ENCODE results near the gene LINC01488. TPM values are rescaled to one million over a fixed set of nuclear protein-coding genes. Genes with fewer than 3 reads are reported as not detected.

Gene LINC01488
- total and polyA plus RNA-seq, 9 of the 15 experiments (the other 6 are each of a cell fraction or from before 2014, with no cell fraction given) = not detected

DNA sequence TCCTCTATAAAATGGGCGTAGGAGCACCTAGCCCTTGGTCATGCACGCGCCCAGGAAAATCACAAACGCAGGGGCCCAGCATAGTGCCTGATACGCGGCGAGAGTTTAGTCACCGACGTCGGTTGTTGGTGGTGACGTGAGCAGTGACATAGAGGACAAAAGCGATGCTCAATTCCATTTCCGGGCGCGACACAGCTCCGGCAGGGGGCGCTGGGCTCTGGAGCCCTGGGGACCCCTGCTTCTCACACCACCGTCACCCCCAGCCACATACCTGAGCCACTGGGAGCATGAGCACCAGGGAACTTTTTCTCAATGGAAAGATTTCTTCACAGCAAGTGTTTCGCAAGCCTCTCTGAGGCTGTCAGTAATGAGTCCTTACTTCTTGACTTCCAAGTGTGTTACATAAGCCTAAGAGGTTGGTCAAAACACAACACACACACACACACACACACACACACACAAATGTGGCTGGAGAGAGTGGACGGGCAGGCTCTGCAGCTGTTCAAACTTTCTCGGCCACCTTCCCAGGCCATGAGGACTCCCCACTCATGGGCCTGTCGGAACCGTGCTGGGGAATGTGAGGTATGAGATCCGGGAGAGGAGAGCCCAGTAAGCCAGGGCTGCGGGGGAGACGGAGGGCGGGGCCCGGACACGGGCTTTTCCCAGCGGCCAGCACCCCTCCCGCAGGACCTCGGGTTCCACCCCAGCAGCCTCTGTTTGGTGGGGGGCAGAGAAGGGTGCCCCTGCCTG is 36.9 kb upstream of the LINC01488 start (continued):
- TF ChIP-seq, protein P1, sequence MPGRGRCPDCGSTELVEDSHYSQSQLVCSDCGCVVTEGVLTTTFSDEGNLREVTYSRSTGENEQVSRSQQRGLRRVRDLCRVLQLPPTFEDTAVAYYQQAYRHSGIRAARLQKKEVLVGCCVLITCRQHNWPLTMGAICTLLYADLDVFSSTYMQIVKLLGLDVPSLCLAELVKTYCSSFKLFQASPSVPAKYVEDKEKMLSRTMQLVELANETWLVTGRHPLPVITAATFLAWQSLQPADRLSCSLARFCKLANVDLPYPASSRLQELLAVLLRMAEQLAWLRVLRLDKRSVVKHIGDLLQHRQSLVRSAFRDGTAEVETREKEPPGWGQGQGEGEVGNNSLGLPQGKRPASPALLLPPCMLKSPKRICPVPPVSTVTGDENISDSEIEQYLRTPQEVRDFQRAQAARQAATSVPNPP (IDR thresholded peaks at IDR 0.05; ENCODE audit: borderline replicate concordance, insufficient read depth, insufficient read length) = no peak
- TF ChIP-seq RHOXF2B (CRISPR knock-in tag; conservative IDR thresholded peaks at IDR 0.05) (no peak), CCAR2 (IDR thresholded peaks at IDR 0.05; ENCODE audit: low read depth, low read length) (no peak), BACH1 (tag; IDR thresholded peaks at IDR 0.05) (peak; percentile 58; the same call in 1 of the 2 replicates), ARID2 (IDR thresholded peaks at IDR 0.05) (no peak), NFATC3 (IDR thresholded peaks at IDR 0.05) (peak; percentile 41; the same call in 1 of the 2 replicates), ESRRA (IDR thresholded peaks at IDR 0.05; ENCODE audit: borderline replicate concordance, low read depth) (peak; percentile 43; the same call in 1 of the 2 replicates), KDM1A (IDR thresholded peaks at IDR 0.05) (peak; percentile 26 to 63; a peak in 1 of 4 replicates), FOXJ2 (tag; IDR thresholded peaks at IDR 0.05) (0 out of 2 replicates have a peak, but pooled peaks have one; percentile 31), SIRT6 (IDR thresholded peaks at IDR 0.05; ENCODE audit: low read depth, low read length) (no peak), SMARCA5 (IDR thresholded peaks at IDR 0.05) (peak; percentile 31; the same call in 1 of the 2 replicates)
- TF ChIP-seq, protein P2, sequence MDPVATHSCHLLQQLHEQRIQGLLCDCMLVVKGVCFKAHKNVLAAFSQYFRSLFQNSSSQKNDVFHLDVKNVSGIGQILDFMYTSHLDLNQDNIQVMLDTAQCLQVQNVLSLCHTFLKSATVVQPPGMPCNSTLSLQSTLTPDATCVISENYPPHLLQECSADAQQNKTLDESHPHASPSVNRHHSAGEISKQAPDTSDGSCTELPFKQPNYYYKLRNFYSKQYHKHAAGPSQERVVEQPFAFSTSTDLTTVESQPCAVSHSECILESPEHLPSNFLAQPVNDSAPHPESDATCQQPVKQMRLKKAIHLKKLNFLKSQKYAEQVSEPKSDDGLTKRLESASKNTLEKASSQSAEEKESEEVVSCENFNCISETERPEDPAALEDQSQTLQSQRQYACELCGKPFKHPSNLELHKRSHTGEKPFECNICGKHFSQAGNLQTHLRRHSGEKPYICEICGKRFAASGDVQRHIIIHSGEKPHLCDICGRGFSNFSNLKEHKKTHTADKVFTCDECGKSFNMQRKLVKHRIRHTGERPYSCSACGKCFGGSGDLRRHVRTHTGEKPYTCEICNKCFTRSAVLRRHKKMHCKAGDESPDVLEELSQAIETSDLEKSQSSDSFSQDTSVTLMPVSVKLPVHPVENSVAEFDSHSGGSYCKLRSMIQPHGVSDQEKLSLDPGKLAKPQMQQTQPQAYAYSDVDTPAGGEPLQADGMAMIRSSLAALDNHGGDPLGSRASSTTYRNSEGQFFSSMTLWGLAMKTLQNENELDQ (CRISPR knock-in tag; IDR thresholded peaks at IDR 0.05; ENCODE audit: borderline replicate concordance) = no peak
- TF ChIP-seq, protein P3, sequence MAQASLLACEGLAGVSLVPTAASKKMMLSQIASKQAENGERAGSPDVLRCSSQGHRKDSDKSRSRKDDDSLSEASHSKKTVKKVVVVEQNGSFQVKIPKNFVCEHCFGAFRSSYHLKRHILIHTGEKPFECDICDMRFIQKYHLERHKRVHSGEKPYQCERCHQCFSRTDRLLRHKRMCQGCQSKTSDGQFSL (CRISPR knock-in tag; IDR thresholded peaks at IDR 0.05) = no peak
- TF ChIP-seq, protein P3 (tag; IDR thresholded peaks at IDR 0.05) = no peak
- TF ChIP-seq, protein P4, sequence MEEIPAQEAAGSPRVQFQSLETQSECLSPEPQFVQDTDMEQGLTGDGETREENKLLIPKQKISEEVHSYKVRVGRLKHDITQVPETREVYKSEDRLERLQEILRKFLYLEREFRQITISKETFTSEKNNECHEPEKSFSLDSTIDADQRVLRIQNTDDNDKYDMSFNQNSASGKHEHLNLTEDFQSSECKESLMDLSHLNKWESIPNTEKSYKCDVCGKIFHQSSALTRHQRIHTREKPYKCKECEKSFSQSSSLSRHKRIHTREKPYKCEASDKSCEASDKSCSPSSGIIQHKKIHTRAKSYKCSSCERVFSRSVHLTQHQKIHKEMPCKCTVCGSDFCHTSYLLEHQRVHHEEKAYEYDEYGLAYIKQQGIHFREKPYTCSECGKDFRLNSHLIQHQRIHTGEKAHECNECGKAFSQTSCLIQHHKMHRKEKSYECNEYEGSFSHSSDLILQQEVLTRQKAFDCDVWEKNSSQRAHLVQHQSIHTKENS (CRISPR knock-in tag; IDR thresholded peaks at IDR 0.05) = no peak

Measured in K562 (cell line).